DND-41 (cell line): ENCODE data around the gene KLHL18.

ENCODE experiments used
- ATAC-seq: fragments of 200-7000 bp; cut with Tn5 transposase; 3 replicates; pipeline ENCODE4 v1.9.1; 2021; ENCODE audit warnings: low read depth; ENCODE audit not compliant: insufficient read depth
- DNase-seq: peaks from one replicate; pipeline ENCODE4 v3.0.0-alpha.2; 2020
- H2AFZ ChIP-seq: 2 replicates; pipeline ENCODE4 v1.6.0; 2012; ENCODE audit warnings: low read depth, low read length
- H3K27ac ChIP-seq: 2 replicates; pipeline ENCODE4 v1.5.1; 2012; ENCODE audit warnings: low read length, inconsistent platforms
- H3K27me3 ChIP-seq: fragments of 200-600 bp; sonication (generic); 2 replicates; pipeline ENCODE4 v1.6.0; 2012; ENCODE audit warnings: low read length, mild to moderate bottlenecking, inconsistent platforms; ENCODE audit not compliant: insufficient read depth, poor library complexity
- H3K36me3 ChIP-seq: 2 replicates; pipeline ENCODE4 v1.5.1; 2012; ENCODE audit warnings: low read length, inconsistent platforms; ENCODE audit not compliant: insufficient read depth
- H3K4me1 ChIP-seq: 2 replicates; pipeline ENCODE4 v1.5.1; 2012; ENCODE audit warnings: mild to moderate bottlenecking, low read length; ENCODE audit not compliant: insufficient read depth
- H3K4me2 ChIP-seq: 2 replicates; pipeline ENCODE4 v1.6.0; 2012; ENCODE audit warnings: mild to moderate bottlenecking, moderate library complexity, low read length, inconsistent platforms; ENCODE audit not compliant: insufficient read depth
- H3K4me3 ChIP-seq, 2 experiments: fragments of 200-600 bp in 1 of 2; shearing (Covaris generic) in 1 of 2; 2 replicates each; pipeline ENCODE4 v1.5.1; 2012 to 2016; ENCODE audit warnings: inconsistent platforms in 2 of 2, low read length in 2 of 2, mild to moderate bottlenecking in 2 of 2, low read depth in 1 of 2, moderate library complexity in 1 of 2
- H3K79me2 ChIP-seq: 2 replicates; pipeline ENCODE4 v1.6.0; 2012; ENCODE audit warnings: low read length, inconsistent platforms; ENCODE audit not compliant: insufficient read depth
- H3K9ac ChIP-seq: 2 replicates; pipeline ENCODE4 v1.6.0; 2012; ENCODE audit warnings: low read depth, mild to moderate bottlenecking, inconsistent platforms, low read length, moderate library complexity
- H3K9me3 ChIP-seq: 2 replicates; pipeline ENCODE4 v1.5.1; 2012; ENCODE audit warnings: low read length, moderate library complexity, mild to moderate bottlenecking, inconsistent platforms; ENCODE audit not compliant: insufficient read depth, severe bottlenecking
- H4K20me1 ChIP-seq: 2 replicates; pipeline ENCODE4 v1.6.0; 2012; ENCODE audit warnings: low read length; ENCODE audit not compliant: insufficient read depth
- EZH2 ChIP-seq: IDR thresholded peaks from 3 replicates; pipeline ENCODE4 v1.6.1; 2012; ENCODE audit warnings: borderline replicate concordance, low read depth, mild to moderate bottlenecking, moderate library complexity, low read length, inconsistent platforms; ENCODE audit not compliant: severe bottlenecking
- TF ChIP-seq, protein P1 (sequence below): IDR thresholded peaks from 2 replicates; pipeline ENCODE4 v1.5.1; 2012; ENCODE audit warnings: borderline replicate concordance, low read length, moderate library complexity, mild to moderate bottlenecking; ENCODE audit not compliant: poor library complexity, severe bottlenecking; ENCODE audit errors: extremely low read depth

KLHL18 gene

DNA sequence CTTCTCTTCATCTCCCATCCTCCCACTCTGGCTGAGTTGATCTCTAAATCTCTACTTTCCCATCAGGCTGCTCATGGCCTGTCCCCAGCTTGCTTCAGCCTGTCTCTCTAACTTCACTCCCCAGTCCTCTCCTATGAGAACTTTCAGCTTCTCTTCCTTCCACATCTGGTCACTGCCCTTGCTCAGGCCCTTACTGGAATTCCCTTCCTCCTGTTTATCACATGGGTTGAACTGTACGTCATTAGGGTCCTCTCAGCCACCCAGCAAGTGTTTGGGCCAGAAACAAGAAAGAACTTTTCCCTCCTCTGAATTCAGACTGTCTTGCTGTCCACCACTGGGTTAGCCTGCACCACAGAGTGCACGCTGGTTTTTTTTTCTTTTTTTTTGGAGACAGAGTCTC is 103.1 kb downstream of the KLHL18 start:
- Histone ChIP-seq H3K4me1 (peaks cover 23% of the 10 kb centered on the region), H3K9me3 (no peaks in the 10 kb centered on the region), H3K27ac (no peak overlapping the region), H4K20me1 (peaks cover 43% of the 10 kb centered on the region), H3K9ac (no peak overlapping the region), H3K36me3 (peaks cover 38% of the 10 kb centered on the region; the same call in 1 of the 2 replicates), H3K27me3 (no peaks in the 10 kb centered on the region), H3K4me3 (no peak overlapping the region), H3K4me2 (no peak overlapping the region), H3K79me2 (peaks cover 95% of the 10 kb centered on the region), H2AFZ (no peak overlapping the region)
- ATAC-seq, result no peak
- TF ChIP-seq, protein P1, sequence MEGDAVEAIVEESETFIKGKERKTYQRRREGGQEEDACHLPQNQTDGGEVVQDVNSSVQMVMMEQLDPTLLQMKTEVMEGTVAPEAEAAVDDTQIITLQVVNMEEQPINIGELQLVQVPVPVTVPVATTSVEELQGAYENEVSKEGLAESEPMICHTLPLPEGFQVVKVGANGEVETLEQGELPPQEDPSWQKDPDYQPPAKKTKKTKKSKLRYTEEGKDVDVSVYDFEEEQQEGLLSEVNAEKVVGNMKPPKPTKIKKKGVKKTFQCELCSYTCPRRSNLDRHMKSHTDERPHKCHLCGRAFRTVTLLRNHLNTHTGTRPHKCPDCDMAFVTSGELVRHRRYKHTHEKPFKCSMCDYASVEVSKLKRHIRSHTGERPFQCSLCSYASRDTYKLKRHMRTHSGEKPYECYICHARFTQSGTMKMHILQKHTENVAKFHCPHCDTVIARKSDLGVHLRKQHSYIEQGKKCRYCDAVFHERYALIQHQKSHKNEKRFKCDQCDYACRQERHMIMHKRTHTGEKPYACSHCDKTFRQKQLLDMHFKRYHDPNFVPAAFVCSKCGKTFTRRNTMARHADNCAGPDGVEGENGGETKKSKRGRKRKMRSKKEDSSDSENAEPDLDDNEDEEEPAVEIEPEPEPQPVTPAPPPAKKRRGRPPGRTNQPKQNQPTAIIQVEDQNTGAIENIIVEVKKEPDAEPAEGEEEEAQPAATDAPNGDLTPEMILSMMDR, result no peak
- TF ChIP-seq EZH2, result no peak
- no peak for DNase-seq

DNA sequence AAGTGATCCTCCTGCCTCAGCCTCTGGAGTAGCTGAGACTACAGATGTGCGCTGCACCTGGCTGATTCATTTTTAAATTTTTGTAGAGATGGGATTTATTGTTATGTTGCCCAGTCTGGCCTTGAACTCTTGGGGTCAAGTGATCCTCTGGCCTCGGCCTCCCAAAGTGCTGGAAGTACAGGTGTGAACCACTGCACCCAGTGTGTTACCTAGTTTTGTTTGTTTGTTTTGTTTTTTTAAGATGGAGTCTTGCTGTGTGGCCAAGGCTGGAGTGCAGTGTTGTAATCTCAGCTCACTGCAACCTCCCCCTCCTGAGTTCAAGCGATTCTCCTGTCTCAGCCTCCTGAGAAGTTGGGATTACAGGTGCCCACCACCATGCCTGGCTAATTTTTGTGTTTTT is 110.2 kb downstream of the KLHL18 start:
- DNase-seq, result no peak
- no peaks in the 10 kb centered on the region for H3K9me3 ChIP-seq
- no peak overlapping the region for H3K4me3 ChIP-seq
- H3K4me2 ChIP-seq, result no peak overlapping the region
- ATAC-seq, result no peak
- no peak overlapping the region for H2AFZ ChIP-seq
- TF ChIP-seq EZH2, result no peak
- TF ChIP-seq, protein P1, result no peak
- H3K79me2 ChIP-seq, result peaks cover 92% of the 10 kb centered on the region
- H3K4me1 ChIP-seq, result no peaks in the 10 kb centered on the region
- no peaks in the 10 kb centered on the region for H3K27me3 ChIP-seq
- H4K20me1 ChIP-seq, result peaks cover 54% of the 10 kb centered on the region; the same call in 1 of the 2 replicates
- H3K9ac ChIP-seq, result no peak overlapping the region
- no peak overlapping the region for H3K27ac ChIP-seq
- peaks cover 48% of the 10 kb centered on the region for H3K36me3 ChIP-seq

DNA sequence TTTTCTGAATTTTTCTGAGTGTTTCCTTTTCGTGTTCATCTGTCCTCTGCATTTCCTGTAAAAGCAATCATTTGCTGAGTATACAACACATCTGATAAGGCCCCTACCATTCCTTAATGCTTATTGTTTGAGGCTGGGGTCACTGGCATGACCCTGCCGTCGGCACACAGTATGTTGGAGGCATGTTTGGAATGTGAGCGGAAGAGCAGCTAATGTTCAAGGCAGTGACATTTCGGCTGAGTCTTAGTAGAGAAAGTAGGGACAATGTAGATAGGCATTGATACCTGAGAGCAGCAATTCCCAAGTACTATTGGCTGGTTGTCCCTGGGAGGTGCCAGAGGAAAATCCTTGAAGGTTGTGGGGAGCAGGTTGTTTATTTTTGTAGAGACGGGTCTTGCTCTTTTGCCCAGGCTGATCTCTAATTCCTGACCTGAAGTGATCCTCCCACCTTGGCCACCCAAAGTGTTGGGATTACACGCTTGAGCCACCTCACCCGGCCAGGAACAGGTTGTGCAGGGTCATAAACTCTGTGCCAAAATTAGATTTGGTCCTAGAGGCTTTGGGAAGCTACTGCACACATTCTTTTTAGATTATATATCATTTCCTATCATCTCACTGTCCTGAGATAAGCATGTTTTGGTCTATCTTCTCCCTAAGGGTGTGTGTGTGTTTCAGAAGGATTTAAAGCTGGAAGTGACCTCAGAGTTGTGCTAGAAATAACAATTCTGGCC is 111.6 kb downstream of the KLHL18 start:
- ATAC-seq (no peak), DNase-seq (no peak)
- Histone ChIP-seq H3K4me3 (no peak overlapping the region), H3K4me2 (no peak overlapping the region), H3K4me1 (no peaks in the 10 kb centered on the region), H3K27me3 (no peaks in the 10 kb centered on the region), H3K79me2 (peaks cover 91% of the 10 kb centered on the region), H2AFZ (no peak overlapping the region), H3K9ac (no peak overlapping the region), H3K9me3 (no peaks in the 10 kb centered on the region), H4K20me1 (peaks cover 52% of the 10 kb centered on the region; the same call in 1 of the 2 replicates), H3K27ac (no peak overlapping the region), H3K36me3 (peaks cover 48% of the 10 kb centered on the region)
- TF ChIP-seq, protein P1, result no peak
- no peak for TF ChIP-seq EZH2
